ENCODE data around the gene LYST. TPM values are rescaled to one million over a fixed set of nuclear protein-coding genes. Genes with fewer than 3 reads are reported as not detected.

The LYST gene
- total and polyA plus RNA-seq, 10 of the 15 experiments (the other 5 are each of a cell fraction or from before 2014, with no cell fraction given), result 3.3 to 28.1 (median 5.6) TPM

GRCh38 chr1:235663628-235664027, 203.1 kb downstream of the LYST start:
- ChIA-PET POLR2A (no interaction called here), CTCF (interaction anchor here (0.6 kb wide), 1 partner anchor 341 kb away, joined by 3 read pairs; no protein-coding TSS in a partner anchor), RAD21 (ENCODE audit: unreplicated experiment) (no interaction called here), SMC1A (ENCODE audit: uncharacterized antibody, unreplicated experiment) (interaction anchor here (0.7 kb wide), 1 partner anchor 38 kb away, joined by 3 read pairs; no protein-coding TSS in a partner anchor)
- in situ Hi-C loops (cut with MboI) (no loop called here), intact Hi-C loops (cut with micrococcal nuclease; ENCODE audit: unreplicated experiment) (no loop called here)
- DNase-seq (ENCODE audit: low read depth, low spot score) (no peak), FAIRE-seq (peak; percentile 27), ATAC-seq (no peak)
- H3K27me3 ChIP-seq (replicated peaks in 1 of 2; ENCODE audit: control insufficient read depth in 2 of 2, insufficient read depth in 2 of 2, low read length in 1 of 2), result no peaks in the 10 kb centered on the region
- no peak overlapping the region for H2AFZ ChIP-seq (ENCODE audit: control insufficient read depth, low read depth, low read length)
- BruUV-seq (replicated peaks), result no TSS peak
- no peaks in the 10 kb centered on the region for H4K20me1 ChIP-seq (ENCODE audit: control insufficient read depth, insufficient read depth)
- no peaks in the 10 kb centered on the region for H3K79me2 ChIP-seq (ENCODE audit: control insufficient read depth, insufficient read depth, low read length)
- TF ChIP-seq ZNF592 (IDR thresholded peaks at IDR 0.05), result no peak
- H3K36me3 ChIP-seq (ENCODE audit: control insufficient read depth in 2 of 2, insufficient read depth in 2 of 2, low read length in 1 of 2), result 0 out of 4 replicates have a peak, but pooled peaks cover 0 to 2% of the 10 kb centered on the region in 2 experiments
- H3K4me3 ChIP-seq, result no peak overlapping the region
- no peak overlapping the region for H3K9ac ChIP-seq (ENCODE audit: control insufficient read depth, insufficient read depth, low read length)
- H3K4me1 ChIP-seq (ENCODE audit: control insufficient read depth, insufficient read depth, low read length), result no peaks in the 10 kb centered on the region
- no peak overlapping the region for H3K27ac ChIP-seq (ENCODE audit: control insufficient read depth, insufficient read depth)
- H3K4me2 ChIP-seq (ENCODE audit: control insufficient read depth, insufficient read depth), result no peak overlapping the region
- H3K9me3 ChIP-seq (replicated peaks; ENCODE audit: control insufficient read depth, insufficient read depth, low read length), result no peaks in the 10 kb centered on the region
- WGBS (ENCODE audit: insufficient coverage, insufficient replicate concordance, low lambda C conversion rate, missing lambda C conversion rate), result 98% methylated on average over 4 of the region's 4 CpGs

GRCh38 chr1:235661568-235661967, 205.1 kb downstream of the LYST start:
- ChIA-PET CTCF (interaction anchor here (1.0 kb wide), 1 partner anchor 310 kb away, joined by 5 read pairs; no protein-coding TSS in a partner anchor), POLR2A (no interaction called here), RAD21 (ENCODE audit: unreplicated experiment) (interaction anchor here (0.9 kb wide), 1 partner anchor 310 kb away, joined by 3 read pairs; no protein-coding TSS in a partner anchor), SMC1A (ENCODE audit: uncharacterized antibody, unreplicated experiment) (interaction anchor here (1.0 kb wide), 1 partner anchor 28 kb away, joined by 3 read pairs; no protein-coding TSS in a partner anchor)
- H3K9ac ChIP-seq (ENCODE audit: control insufficient read depth, insufficient read depth, low read length), result no peak overlapping the region
- no peak overlapping the region for H2AFZ ChIP-seq (ENCODE audit: control insufficient read depth, low read depth, low read length)
- 67% methylated on average over 2 of the region's 2 CpGs for WGBS (ENCODE audit: insufficient coverage, insufficient replicate concordance, low lambda C conversion rate, missing lambda C conversion rate)
- no peak overlapping the region for H3K4me2 ChIP-seq (ENCODE audit: control insufficient read depth, insufficient read depth)
- TF ChIP-seq, protein P1, sequence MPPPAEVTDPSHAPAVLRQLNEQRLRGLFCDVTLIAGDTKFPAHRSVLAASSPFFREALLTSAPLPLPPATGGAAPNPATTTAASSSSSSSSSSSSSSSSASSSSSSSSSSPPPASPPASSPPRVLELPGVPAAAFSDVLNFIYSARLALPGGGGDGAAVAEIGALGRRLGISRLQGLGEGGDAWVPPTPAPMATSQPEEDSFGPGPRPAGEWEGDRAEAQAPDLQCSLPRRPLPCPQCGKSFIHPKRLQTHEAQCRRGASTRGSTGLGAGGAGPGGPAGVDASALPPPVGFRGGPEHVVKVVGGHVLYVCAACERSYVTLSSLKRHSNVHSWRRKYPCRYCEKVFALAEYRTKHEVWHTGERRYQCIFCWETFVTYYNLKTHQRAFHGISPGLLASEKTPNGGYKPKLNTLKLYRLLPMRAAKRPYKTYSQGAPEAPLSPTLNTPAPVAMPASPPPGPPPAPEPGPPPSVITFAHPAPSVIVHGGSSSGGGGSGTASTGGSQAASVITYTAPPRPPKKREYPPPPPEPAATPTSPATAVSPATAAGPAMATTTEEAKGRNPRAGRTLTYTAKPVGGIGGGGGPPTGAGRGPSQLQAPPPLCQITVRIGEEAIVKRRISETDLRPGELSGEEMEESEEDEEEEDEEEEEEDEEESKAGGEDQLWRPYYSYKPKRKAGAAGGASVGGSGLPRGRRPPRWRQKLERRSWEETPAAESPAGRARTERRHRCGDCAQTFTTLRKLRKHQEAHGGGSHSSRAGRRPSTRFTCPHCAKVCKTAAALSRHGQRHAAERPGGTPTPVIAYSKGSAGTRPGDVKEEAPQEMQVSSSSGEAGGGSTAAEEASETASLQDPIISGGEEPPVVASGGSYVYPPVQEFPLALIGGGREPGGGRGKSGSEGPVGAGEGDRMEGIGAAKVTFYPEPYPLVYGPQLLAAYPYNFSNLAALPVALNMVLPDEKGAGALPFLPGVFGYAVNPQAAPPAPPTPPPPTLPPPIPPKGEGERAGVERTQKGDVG (CRISPR knock-in tag; IDR thresholded peaks at IDR 0.05), result no peak
- TF ChIP-seq PAX5 (IDR thresholded peaks at IDR 0.05; ENCODE audit: borderline replicate concordance, low read depth, low read length), result no peak
- H3K4me1 ChIP-seq (ENCODE audit: control insufficient read depth, insufficient read depth, low read length), result no peaks in the 10 kb centered on the region
- BruUV-seq (replicated peaks), result no TSS peak
- H3K4me3 ChIP-seq, result no peak overlapping the region
- FAIRE-seq (no peak), ATAC-seq (no peak), DNase-seq (ENCODE audit: low read depth, low spot score) (no peak)
- H3K9me3 ChIP-seq (replicated peaks; ENCODE audit: control insufficient read depth, insufficient read depth, low read length), result no peaks in the 10 kb centered on the region
- in situ Hi-C loops (cut with MboI), result no loop called here
- no peaks in the 10 kb centered on the region for H3K27me3 ChIP-seq (replicated peaks in 1 of 2; ENCODE audit: control insufficient read depth in 2 of 2, insufficient read depth in 2 of 2, low read length in 1 of 2)
- intact Hi-C loops (cut with micrococcal nuclease; ENCODE audit: unreplicated experiment), result no loop called here
- H3K36me3 ChIP-seq (ENCODE audit: control insufficient read depth in 2 of 2, insufficient read depth in 2 of 2, low read length in 1 of 2), result 0 out of 4 replicates have a peak, but pooled peaks cover 0 to 2% of the 10 kb centered on the region in 2 experiments
- no peaks in the 10 kb centered on the region for H4K20me1 ChIP-seq (ENCODE audit: control insufficient read depth, insufficient read depth)
- H3K79me2 ChIP-seq (ENCODE audit: control insufficient read depth, insufficient read depth, low read length), result no peaks in the 10 kb centered on the region
- H3K27ac ChIP-seq (ENCODE audit: control insufficient read depth, insufficient read depth), result no peak overlapping the region
